Measurements from ENCODE around the gene NBEAL1. TPM values are rescaled to one million over a fixed set of nuclear protein-coding genes. Genes with fewer than 3 reads are reported as not detected.
"Not testable (repeated sequence)": the region's sequence is repeated elsewhere in the genome, so short reads cannot be mapped to it uniquely, and the experiment has no call there.

Gene NBEAL1
- total RNA-seq, 2 experiments from 2014 or later: 8.3 to 11.2 TPM

- H3K27me3 Mint-ChIP-seq: no peaks in the 10 kb centered on the region
- intact Hi-C loops (cut with DNase I, micrococcal nuclease): no loop called here
These were observed 186.8 kb downstream of the NBEAL1 start for GRCh38 chr2:203201426-203201825.

DNA sequence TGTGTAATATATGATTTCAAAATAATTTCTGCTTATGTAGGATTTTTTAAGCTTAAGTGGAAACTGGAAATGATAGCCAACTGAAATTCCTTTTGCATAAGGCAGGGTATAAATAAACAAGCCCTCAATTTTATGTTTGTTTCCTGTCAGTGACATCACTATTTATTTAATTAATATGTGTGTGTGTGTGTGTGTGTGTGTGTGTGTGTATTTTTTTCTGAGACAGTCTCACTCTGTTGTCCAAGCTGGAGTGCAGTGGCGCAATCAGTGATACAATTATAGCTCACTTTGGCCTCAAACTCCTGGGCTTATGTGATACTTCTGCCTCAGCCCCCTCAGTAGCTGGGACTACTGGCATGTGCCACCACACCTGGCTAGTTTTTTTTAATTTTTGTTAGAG is 194.9 kb downstream of the NBEAL1 start:
- CTCF ChIA-PET: interaction anchor here (0.5 kb wide), 1 partner anchor 29 kb away, joined by 3 read pairs; the partner anchor contains the start of gene CYP20A1
- no peak overlapping the region for H3K4me3 ChIP-seq (ENCODE audit: low read length)
- H3K4me1 ChIP-seq (ENCODE audit: insufficient read depth, low read length): peaks cover 4% of the 10 kb centered on the region
- H3K27me3 Mint-ChIP-seq: no peaks in the 10 kb centered on the region
- TF ChIP-seq, protein P1, sequence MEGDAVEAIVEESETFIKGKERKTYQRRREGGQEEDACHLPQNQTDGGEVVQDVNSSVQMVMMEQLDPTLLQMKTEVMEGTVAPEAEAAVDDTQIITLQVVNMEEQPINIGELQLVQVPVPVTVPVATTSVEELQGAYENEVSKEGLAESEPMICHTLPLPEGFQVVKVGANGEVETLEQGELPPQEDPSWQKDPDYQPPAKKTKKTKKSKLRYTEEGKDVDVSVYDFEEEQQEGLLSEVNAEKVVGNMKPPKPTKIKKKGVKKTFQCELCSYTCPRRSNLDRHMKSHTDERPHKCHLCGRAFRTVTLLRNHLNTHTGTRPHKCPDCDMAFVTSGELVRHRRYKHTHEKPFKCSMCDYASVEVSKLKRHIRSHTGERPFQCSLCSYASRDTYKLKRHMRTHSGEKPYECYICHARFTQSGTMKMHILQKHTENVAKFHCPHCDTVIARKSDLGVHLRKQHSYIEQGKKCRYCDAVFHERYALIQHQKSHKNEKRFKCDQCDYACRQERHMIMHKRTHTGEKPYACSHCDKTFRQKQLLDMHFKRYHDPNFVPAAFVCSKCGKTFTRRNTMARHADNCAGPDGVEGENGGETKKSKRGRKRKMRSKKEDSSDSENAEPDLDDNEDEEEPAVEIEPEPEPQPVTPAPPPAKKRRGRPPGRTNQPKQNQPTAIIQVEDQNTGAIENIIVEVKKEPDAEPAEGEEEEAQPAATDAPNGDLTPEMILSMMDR (IDR thresholded peaks at IDR 0.05): no peak
- no peaks in the 10 kb centered on the region for H3K9me3 Mint-ChIP-seq
- no peak overlapping the region for H3K27ac ChIP-seq (ENCODE audit: low read depth in 1 of 2, low read length in 2 of 2)
- POLR2A ChIA-PET: no interaction called here
- no peak overlapping the region for H3K27ac Mint-ChIP-seq
- H3K4me3 Mint-ChIP-seq: no peak overlapping the region
- ATAC-seq (ENCODE audit: poor library complexity) (no peak), DNase-seq (no peak)
- H3K9me3 ChIP-seq (ENCODE audit: control insufficient read depth in 1 of 2, insufficient read depth in 1 of 2, low read length in 2 of 2): no peaks in the 10 kb centered on the region
- no peaks in the 10 kb centered on the region for H3K27me3 ChIP-seq (ENCODE audit: control insufficient read depth in 1 of 2, insufficient read depth in 2 of 2, low read length in 2 of 2)
- H3K4me1 Mint-ChIP-seq (ENCODE audit: low read depth): peaks cover 15% of the 10 kb centered on the region
- intact Hi-C loops (cut with DNase I, micrococcal nuclease): no loop called here
- H3K36me3 ChIP-seq (ENCODE audit: insufficient read depth, low read length): no peaks in the 10 kb centered on the region
- H3K36me3 Mint-ChIP-seq (ENCODE audit: low read depth): peaks cover 22% of the 10 kb centered on the region

More at GRCh38 chr2:203201426-203201825, 186.8 kb downstream of the NBEAL1 start:
- TF ChIP-seq, protein P1 (IDR thresholded peaks at IDR 0.05): no peak
- H3K9me3 Mint-ChIP-seq: no peaks in the 10 kb centered on the region
- Histone ChIP-seq H3K27me3 (ENCODE audit: control insufficient read depth in 1 of 2, insufficient read depth in 2 of 2, low read length in 2 of 2) (no peaks in the 10 kb centered on the region), H3K36me3 (ENCODE audit: insufficient read depth, low read length) (no peaks in the 10 kb centered on the region), H3K9me3 (ENCODE audit: control insufficient read depth in 1 of 2, insufficient read depth in 1 of 2, low read length in 2 of 2) (no peaks in the 10 kb centered on the region), H3K27ac (ENCODE audit: low read depth in 1 of 2, low read length in 2 of 2) (no peak overlapping the region), H3K4me1 (ENCODE audit: insufficient read depth, low read length) (no peaks in the 10 kb centered on the region), H3K4me3 (ENCODE audit: low read length) (no peak overlapping the region)
- ATAC-seq (ENCODE audit: poor library complexity) (no peak), DNase-seq (no peak)
- no peak overlapping the region for H3K4me3 Mint-ChIP-seq
- ChIA-PET POLR2A (no interaction called here), CTCF (no interaction called here)
- H3K27ac Mint-ChIP-seq: no peak overlapping the region
- no peaks in the 10 kb centered on the region for H3K4me1 Mint-ChIP-seq (ENCODE audit: low read depth)
- peaks cover 13% of the 10 kb centered on the region for H3K36me3 Mint-ChIP-seq (ENCODE audit: low read depth)

GRCh38 chr2:203225423-203226039 is 210.9 kb downstream of the NBEAL1 start:
- Histone ChIP-seq H3K4me1 (ENCODE audit: insufficient read depth, low read length) (no peaks in the 10 kb centered on the region), H3K9me3 (ENCODE audit: control insufficient read depth in 1 of 2, insufficient read depth in 1 of 2, low read length in 2 of 2) (no peaks in the 10 kb centered on the region), H3K36me3 (ENCODE audit: insufficient read depth, low read length) (no peaks in the 10 kb centered on the region), H3K4me3 (ENCODE audit: low read length) (no peak overlapping the region), H3K27ac (ENCODE audit: low read depth in 1 of 2, low read length in 2 of 2) (no peak overlapping the region), H3K27me3 (ENCODE audit: control insufficient read depth in 1 of 2, insufficient read depth in 2 of 2, low read length in 2 of 2) (no peaks in the 10 kb centered on the region)
- Mint-ChIP-seq H3K4me3 (no peak overlapping the region), H3K27ac (no peak overlapping the region), H3K36me3 (ENCODE audit: low read depth) (no peaks in the 10 kb centered on the region), H3K27me3 (no peaks in the 10 kb centered on the region), H3K9me3 (no peaks in the 10 kb centered on the region), H3K4me1 (ENCODE audit: low read depth) (no peaks in the 10 kb centered on the region)
- ATAC-seq (ENCODE audit: poor library complexity): peak; percentile 94
- TF ChIP-seq, protein P1 (IDR thresholded peaks at IDR 0.05): peak; percentile 74
- POLR2A ChIA-PET: interaction anchor here (0.9 to 4.0 kb wide), 2 partner anchors 14 to 21 kb away, joined by 3 to 20 read pairs; partner anchors contain the start of gene CYP20A1
- intact Hi-C loops (cut with DNase I, micrococcal nuclease): loop anchor here (1.0 to 10.0 kb wide), 6 partner anchors 13 to 683 kb away; no protein-coding TSS in a partner anchor
- DNase-seq: peak in 10 of 14 experiments; percentile 8 to 68 (median 20)
- CTCF ChIA-PET: interaction anchor here (0.6 to 2.3 kb wide), 4 partner anchors 13 to 590 kb away, joined by 3 to 16 read pairs (median 4); partner anchors contain the start of gene CYP20A1

DNA sequence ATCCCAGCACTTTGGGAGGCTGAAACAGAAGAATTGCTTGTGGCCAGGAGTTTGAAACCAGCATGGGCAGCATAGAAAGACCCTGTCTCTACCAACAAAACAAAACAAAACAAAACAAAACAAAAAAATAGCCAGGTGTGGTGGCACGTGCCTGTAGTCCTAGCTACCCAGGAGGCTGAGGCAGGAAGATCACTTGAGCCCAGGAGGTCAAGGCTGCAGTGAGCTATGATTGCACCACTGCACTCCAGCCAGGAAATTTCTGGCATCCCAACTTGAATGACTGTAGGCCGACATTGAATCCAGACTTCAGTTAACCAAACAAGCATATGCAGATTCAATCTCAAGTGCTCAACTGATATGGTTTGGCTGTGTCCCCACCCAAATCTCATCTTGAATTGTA is 215.0 kb downstream of the NBEAL1 start:
- not testable (repeated sequence) for H3K27ac ChIP-seq (ENCODE audit: low read depth in 1 of 2, low read length in 2 of 2)

More for the DNA sequence above, 215.0 kb downstream of the NBEAL1 start:
- POLR2A ChIA-PET; H3K36me3 Mint-ChIP-seq (ENCODE audit: low read depth); H3K9me3 Mint-ChIP-seq; H3K9me3 ChIP-seq (ENCODE audit: control insufficient read depth in 1 of 2, insufficient read depth in 1 of 2, low read length in 2 of 2); CTCF ChIA-PET; H3K27me3 ChIP-seq (ENCODE audit: control insufficient read depth in 1 of 2, insufficient read depth in 2 of 2, low read length in 2 of 2); H3K4me3 Mint-ChIP-seq; H3K27me3 Mint-ChIP-seq; H3K4me1 Mint-ChIP-seq (ENCODE audit: low read depth); H3K27ac Mint-ChIP-seq; H3K4me3 ChIP-seq (ENCODE audit: low read length); H3K4me1 ChIP-seq (ENCODE audit: insufficient read depth, low read length); DNase-seq; H3K36me3 ChIP-seq (ENCODE audit: insufficient read depth, low read length); ATAC-seq (ENCODE audit: poor library complexity): not testable (repeated sequence)
- intact Hi-C loops (cut with DNase I, micrococcal nuclease): loop anchor here (10.0 kb wide), 2 partner anchors 225 to 585 kb away; no protein-coding TSS in a partner anchor
